IPS DF 6.9 (cell line): ENCODE data around the gene FBXO40.

Source experiments
- DNase-seq: peaks from one replicate; pipeline ENCODE4 v3.0.0-alpha.2; 2013; ENCODE audit warnings: low read depth, low spot score
- H3K27ac ChIP-seq: one replicate; pipeline ENCODE4 v1.5.1; 2013; ENCODE audit warnings: low read length, control low read depth
- H3K27me3 ChIP-seq: 2 replicates; pipeline ENCODE4 v1.6.1; 2013; ENCODE audit warnings: mild to moderate bottlenecking, low read length; ENCODE audit not compliant: control insufficient read depth, insufficient read depth
- H3K36me3 ChIP-seq: 2 replicates; pipeline ENCODE4 v1.6.1; 2013; ENCODE audit warnings: low read length; ENCODE audit not compliant: control insufficient read depth, insufficient read depth
- H3K4me1 ChIP-seq: 2 replicates; pipeline ENCODE4 v1.6.1; 2013; ENCODE audit warnings: low read length; ENCODE audit not compliant: control insufficient read depth, insufficient read depth
- H3K4me3 ChIP-seq: 2 replicates; pipeline ENCODE4 v1.5.1; 2013; ENCODE audit warnings: mild to moderate bottlenecking, low read length
- H3K9me3 ChIP-seq: 2 replicates; pipeline ENCODE4 v1.6.1; 2013; ENCODE audit warnings: low read length, inconsistent platforms; ENCODE audit not compliant: control insufficient read depth, insufficient read depth
- WGBS: extraction: QIAGEN DNeasy Blood & Tissue Kit; methylation state at CpG from one replicate; pipeline ENCODE4 v1.1.7; 2013; ENCODE audit warnings: mixed read lengths, missing lambda C conversion rate; ENCODE audit not compliant: insufficient read length, insufficient coverage; 5-methylcytosine and 5-hydroxymethylcytosine counted together

FBXO40 gene

DNA sequence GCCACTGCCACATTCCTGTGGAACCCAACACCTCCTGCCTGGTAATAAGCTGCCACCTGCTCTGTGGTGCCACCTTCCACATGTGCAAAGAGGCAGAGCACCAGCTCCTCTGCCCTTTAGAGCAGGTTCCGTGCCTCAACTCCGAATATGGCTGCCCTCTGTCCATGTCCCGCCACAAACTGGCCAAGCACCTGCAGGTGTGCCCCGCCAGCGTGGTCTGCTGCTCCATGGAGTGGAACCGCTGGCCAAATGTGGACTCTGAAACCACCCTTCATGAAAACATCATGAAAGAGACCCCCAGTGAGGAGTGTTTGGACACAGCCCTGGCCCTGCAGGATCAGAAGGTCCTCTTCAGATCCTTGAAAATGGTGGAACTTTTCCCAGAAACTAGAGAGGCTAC lies 28.3 kb downstream of the FBXO40 start:
- Histone ChIP-seq H3K9me3 (no peaks in the 10 kb centered on the region), H3K27ac (no peak overlapping the region), H3K4me3 (no peak overlapping the region), H3K36me3 (no peaks in the 10 kb centered on the region), H3K4me1 (no peaks in the 10 kb centered on the region), H3K27me3 (no peaks in the 10 kb centered on the region)
- no CpG with 5 or more reads among the region's 6 CpGs for WGBS
- no peak for DNase-seq

DNA sequence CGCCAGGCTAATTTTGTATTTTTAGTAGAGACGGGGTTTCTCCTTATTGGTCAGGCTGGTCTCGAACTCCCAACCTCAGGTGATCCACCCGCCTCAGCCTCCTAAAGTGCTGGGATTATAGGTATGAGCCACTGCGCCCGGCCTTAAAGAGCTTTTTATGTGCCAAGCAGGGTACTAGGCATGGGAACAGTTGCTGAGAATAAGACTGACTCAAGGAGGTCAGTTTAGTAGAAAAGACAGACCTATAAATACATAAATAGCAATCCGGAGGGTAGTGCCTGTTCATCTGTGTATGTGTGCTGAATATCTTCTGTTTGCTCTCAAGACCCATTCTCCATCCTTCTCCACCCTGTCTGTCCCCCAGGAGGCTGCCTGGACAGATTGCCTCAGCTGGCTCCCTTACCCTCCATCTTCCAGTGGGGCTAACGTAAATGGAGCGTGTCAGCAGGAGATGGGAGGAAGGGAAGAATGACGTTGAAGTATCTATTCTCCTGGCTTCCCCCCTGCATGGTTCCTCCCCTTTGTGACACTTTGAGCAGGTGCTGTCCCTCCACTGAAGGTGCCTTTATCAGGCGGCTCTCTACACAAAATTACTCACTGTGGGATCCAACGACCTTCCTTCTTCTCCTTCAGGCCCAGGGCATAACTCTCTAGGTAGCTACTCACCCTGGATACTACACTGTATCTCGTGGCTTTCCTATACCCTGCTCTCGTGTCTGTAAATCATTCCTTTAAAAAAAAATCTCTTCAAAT lies 31.1 kb downstream of the FBXO40 start:
- no peaks in the 10 kb centered on the region for H3K27me3 ChIP-seq
- no peak overlapping the region for H3K27ac ChIP-seq
- H3K4me3 ChIP-seq: no peak overlapping the region
- H3K4me1 ChIP-seq: no peaks in the 10 kb centered on the region
- DNase-seq: no peak
- no peaks in the 10 kb centered on the region for H3K9me3 ChIP-seq
- no peaks in the 10 kb centered on the region for H3K36me3 ChIP-seq
- no CpG with 5 or more reads among the region's 14 CpGs for WGBS

DNA sequence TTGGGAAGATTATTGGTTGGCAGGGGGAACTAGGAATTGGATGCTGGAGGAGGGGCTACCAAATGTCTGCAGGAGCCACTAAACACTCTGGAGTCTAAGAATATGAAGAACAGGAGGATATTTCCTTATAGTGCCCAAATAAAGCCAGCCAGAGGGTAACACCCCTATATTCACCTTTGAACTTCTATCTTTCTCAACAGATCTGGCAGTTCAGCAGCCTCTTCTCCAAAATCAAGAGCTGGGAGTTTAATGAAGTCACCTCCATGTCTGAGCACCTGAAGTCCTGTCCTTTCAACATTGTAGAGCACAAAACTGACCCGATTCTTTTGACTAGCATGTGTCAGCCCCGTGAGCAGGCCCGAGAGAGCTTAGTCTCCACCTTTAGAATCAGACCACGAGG lies 33.3 kb downstream of the FBXO40 start:
- WGBS: no CpG with 5 or more reads among the region's 4 CpGs
- Histone ChIP-seq H3K4me3 (no peak overlapping the region), H3K36me3 (no peaks in the 10 kb centered on the region), H3K4me1 (no peaks in the 10 kb centered on the region), H3K27me3 (no peaks in the 10 kb centered on the region), H3K27ac (no peak overlapping the region), H3K9me3 (no peaks in the 10 kb centered on the region)
- no peak for DNase-seq

DNA sequence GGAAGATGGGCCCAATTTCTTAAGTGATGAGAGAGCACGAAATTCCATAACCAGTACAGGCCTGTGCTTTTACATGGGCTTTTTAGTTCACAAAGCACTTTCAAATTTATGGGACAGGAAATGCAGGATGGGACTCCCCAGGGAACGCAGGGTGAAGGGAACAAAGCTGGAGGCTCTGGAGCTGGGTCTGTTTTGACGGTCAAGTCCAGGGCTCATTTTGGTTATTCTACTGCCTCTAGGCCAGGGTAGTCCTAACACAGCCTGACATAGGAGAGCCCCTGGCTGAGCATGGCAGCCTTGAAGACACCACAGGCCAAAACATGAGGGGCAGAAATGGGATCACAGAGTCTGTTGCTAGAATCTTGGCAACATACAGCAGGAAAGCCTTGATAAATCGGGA lies 34.0 kb downstream of the FBXO40 start:
- Histone ChIP-seq H3K4me3 (no peak overlapping the region), H3K4me1 (no peaks in the 10 kb centered on the region), H3K9me3 (no peaks in the 10 kb centered on the region), H3K27me3 (no peaks in the 10 kb centered on the region), H3K27ac (no peak overlapping the region), H3K36me3 (no peaks in the 10 kb centered on the region)
- no CpG with 5 or more reads among the region's 4 CpGs for WGBS
- no peak for DNase-seq

DNA sequence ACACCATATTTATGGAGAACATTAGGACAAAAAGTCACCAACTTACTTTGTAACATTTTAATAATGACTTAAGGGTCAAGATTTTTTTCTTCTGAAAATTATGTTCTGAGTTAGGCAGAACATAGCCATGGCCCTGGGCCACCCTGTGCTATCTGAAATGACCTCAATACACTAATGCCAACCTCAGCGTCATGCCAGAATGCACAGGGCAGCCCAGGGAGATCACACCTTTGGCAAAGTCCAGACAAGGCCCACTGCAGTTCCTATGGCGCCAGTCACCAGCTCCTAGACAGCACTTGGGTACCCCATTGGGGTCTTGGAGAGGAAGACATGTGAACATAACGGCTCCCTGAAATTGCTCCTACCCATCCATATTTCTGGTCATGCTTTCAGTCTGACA lies 34.4 kb downstream of the FBXO40 start:
- H3K4me3 ChIP-seq: no peak overlapping the region
- H3K4me1 ChIP-seq: no peaks in the 10 kb centered on the region
- DNase-seq: no peak
- H3K27ac ChIP-seq: no peak overlapping the region
- H3K27me3 ChIP-seq: no peaks in the 10 kb centered on the region
- H3K36me3 ChIP-seq: no peaks in the 10 kb centered on the region
- H3K9me3 ChIP-seq: no peaks in the 10 kb centered on the region
- WGBS: no CpG with 5 or more reads among the region's 3 CpGs

DNA sequence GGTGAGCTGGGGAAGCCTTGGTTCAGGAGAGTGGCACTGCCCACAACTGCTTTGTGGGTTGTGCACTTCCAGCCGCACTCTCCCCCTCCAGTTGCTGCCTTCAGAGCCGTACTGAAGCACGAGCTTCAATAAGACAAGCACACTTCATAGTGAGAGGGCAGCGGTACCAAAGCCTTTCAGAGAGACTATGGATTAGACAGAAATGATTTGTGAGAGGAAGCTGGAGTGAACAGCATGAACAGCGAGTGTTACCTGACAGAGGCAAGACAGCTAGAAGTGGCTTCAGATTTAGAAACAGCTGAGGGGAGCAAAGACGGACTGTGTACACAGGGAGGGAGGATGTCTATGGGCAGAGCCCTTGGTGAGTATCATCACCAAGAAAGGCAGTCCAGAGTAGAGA lies 36.4 kb downstream of the FBXO40 start:
- Histone ChIP-seq H3K36me3 (no peaks in the 10 kb centered on the region), H3K4me1 (no peaks in the 10 kb centered on the region), H3K9me3 (no peaks in the 10 kb centered on the region), H3K27me3 (no peaks in the 10 kb centered on the region), H3K27ac (no peak overlapping the region), H3K4me3 (no peak overlapping the region)
- no peak for DNase-seq
- no CpG with 5 or more reads among the region's 6 CpGs for WGBS

DNA sequence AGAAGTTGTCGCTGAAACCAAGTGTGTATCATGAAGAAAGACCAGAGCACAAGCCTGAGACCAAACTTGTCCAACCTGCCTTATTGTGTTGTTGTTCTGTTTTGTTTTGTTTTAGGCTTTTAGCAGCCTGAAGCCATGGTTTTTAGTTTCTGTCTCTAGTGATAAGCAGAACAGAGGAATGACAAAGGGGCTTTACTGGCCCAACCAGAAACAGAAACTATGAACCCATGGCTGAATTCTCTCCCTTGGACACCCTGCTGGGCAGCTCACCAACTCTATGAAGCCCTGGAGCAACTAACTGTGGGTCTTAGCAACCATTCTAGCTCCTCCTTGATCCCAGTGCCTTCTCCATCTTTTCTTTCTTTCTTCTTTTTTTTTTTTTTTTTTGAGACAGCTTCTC lies 37.2 kb downstream of the FBXO40 start:
- H3K36me3 ChIP-seq: no peaks in the 10 kb centered on the region
- no CpG with 5 or more reads among the region's 1 CpG for WGBS
- H3K4me1 ChIP-seq: no peaks in the 10 kb centered on the region
- no peak overlapping the region for H3K4me3 ChIP-seq
- H3K9me3 ChIP-seq: no peaks in the 10 kb centered on the region
- H3K27ac ChIP-seq: no peak overlapping the region
- H3K27me3 ChIP-seq: no peaks in the 10 kb centered on the region
- no peak for DNase-seq

DNA sequence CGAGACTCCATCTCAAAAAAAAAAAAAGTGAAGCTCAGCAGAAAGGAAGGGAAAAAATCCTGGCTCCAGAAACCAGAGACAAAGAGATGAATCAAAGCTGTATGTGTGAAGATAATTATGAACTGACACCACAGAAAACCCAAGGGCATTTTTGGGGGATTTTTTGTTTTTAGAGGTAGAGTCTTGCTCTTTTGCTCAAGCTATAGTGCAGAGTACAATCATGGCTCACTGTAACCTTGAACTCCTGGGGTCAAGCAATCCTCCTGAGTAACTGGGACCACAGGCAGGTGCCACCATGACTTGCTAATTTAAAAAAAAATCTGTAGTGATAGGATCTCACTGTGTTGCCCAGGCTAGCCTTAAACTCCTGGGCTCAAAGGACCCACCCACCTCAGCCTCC lies 44.7 kb downstream of the FBXO40 start:
- H3K27ac ChIP-seq: no peak overlapping the region
- no peak for DNase-seq
- no peaks in the 10 kb centered on the region for H3K9me3 ChIP-seq
- no peaks in the 10 kb centered on the region; the same call in 1 of the 2 replicates for H3K4me1 ChIP-seq
- H3K36me3 ChIP-seq: no peaks in the 10 kb centered on the region
- H3K4me3 ChIP-seq: no peak overlapping the region
- no peaks in the 10 kb centered on the region for H3K27me3 ChIP-seq
- no CpG with 5 or more reads among the region's 1 CpG for WGBS

DNA sequence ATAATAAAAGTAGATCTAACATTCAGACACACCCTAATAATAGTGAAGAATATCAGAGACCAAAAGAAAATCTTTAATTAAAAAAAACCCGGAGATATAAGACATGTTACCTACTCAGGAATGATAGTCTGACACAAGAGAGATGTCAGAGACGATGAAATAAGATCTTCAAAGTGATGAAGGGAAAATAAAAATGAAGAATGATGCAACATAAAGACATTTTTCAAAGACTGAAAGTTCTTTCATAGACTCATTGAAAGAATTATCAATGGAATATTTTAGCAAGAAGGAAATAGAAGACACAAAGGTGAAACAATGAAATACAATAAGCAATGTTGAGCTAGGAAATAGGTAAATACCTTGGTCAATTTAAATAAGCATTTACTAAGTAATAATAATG lies 47.9 kb downstream of the FBXO40 start:
- Histone ChIP-seq H3K27ac (no peak overlapping the region), H3K4me1 (peaks cover 2% of the 10 kb centered on the region), H3K4me3 (no peak overlapping the region), H3K36me3 (no peaks in the 10 kb centered on the region), H3K9me3 (no peaks in the 10 kb centered on the region), H3K27me3 (no peaks in the 10 kb centered on the region)
- DNase-seq: no peak
- WGBS: no CpG with 5 or more reads among the region's 2 CpGs

DNA sequence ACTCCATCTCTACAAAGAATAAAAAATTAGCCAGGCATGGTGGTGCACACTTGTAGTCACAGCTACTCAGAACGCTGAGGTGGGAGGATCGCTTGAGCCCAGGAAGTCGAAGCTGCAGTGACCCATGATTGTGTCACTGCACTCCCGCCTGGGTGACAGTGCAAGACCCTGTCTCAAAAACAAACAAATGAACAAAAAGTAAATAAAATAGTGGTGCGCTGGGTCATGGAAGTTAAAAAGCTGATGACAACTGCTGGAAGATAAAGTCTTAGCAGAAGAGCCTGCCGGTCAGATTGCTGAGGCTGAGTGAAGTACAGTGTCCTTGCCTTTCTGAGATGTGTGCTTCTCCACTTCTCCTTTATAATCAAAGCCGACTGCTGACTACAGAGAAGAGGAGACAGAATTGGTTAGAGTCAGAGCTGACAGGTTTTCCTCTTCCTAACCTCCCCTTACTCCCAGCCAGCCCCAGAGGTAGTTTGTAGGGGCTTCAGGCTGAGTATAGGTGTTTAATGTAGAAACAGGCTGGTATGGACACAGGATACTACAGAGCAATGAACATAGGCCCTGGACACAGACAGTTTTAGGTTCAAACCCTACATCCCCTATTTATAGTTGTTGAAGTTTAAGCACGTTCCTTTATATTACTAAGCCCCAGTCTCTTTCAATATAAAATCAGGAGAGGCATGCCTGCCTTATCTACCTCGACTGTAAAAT lies 49.6 kb downstream of the FBXO40 start:
- Histone ChIP-seq H3K9me3 (no peaks in the 10 kb centered on the region), H3K27ac (no peak overlapping the region), H3K4me1 (peaks cover 2% of the 10 kb centered on the region), H3K36me3 (no peaks in the 10 kb centered on the region), H3K4me3 (no peak overlapping the region), H3K27me3 (no peaks in the 10 kb centered on the region)
- WGBS: no CpG with 5 or more reads among the region's 9 CpGs
- no peak for DNase-seq

DNA sequence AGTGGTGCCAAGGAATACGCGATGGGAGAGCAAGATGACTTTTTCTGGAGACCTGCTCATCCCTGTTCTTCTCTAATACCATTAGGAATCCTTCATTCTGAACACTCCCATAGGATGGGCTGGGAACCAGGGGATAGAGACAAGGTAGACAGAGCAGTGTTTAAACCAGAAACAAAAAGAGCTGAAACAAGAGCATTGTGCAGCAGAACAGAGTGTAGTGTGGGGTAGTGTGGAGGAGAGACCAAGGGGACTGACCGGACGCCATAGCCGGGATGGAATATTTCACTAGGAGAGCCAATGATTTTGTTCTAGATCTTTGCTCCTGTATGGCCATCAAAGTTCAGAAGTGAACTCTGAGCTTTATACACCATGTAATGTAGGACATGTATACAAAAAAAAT lies 51.9 kb downstream of the FBXO40 start:
- Histone ChIP-seq H3K27me3 (no peaks in the 10 kb centered on the region), H3K36me3 (no peaks in the 10 kb centered on the region), H3K27ac (no peak overlapping the region), H3K9me3 (no peaks in the 10 kb centered on the region), H3K4me1 (peaks cover 2% of the 10 kb centered on the region), H3K4me3 (no peak overlapping the region)
- no peak for DNase-seq
- no CpG with 5 or more reads among the region's 5 CpGs for WGBS
